ENCODE measurements around the gene LRCOL1.

LRCOL1 gene

GRCh38 chr12:132554845-132555630 lies 55.3 kb downstream of the LRCOL1 start:
- Histone ChIP-seq H3K9me3 (ENCODE audit: control insufficient read depth, insufficient read depth, low read length) (no peaks in the 10 kb centered on the region), H3K27ac (ENCODE audit: low read depth, low read length) (no peak overlapping the region), H3K27me3 (ENCODE audit: control insufficient read depth, low read length) (no peaks in the 10 kb centered on the region), H3K9me2 (replicated peaks; ENCODE audit: control insufficient read depth, low read length) (no peaks in the 10 kb centered on the region), H3K36me3 (ENCODE audit: control insufficient read depth, low read length) (no peaks in the 10 kb centered on the region), H3K4me2 (ENCODE audit: low read length) (no peak overlapping the region), H3K79me2 (ENCODE audit: control insufficient read depth, low read length) (peaks cover under 1% of the 10 kb centered on the region), H3F3A (ENCODE audit: control insufficient read depth, insufficient read depth) (peaks cover 7% of the 10 kb centered on the region), H3K4me1 (ENCODE audit: control insufficient read depth, low read length) (peaks cover 15% of the 10 kb centered on the region), H4K20me1 (ENCODE audit: control insufficient read depth, insufficient read depth, low read depth, low read length) (no peaks in the 10 kb centered on the region), H3K4me3 (ENCODE audit: low read length) (no peak overlapping the region)
- TF ChIP-seq CTCF (IDR thresholded peaks at IDR 0.05; ENCODE audit: low read depth, low read length, poor library complexity, severe bottlenecking): peak; percentile 61
- no peak for TF ChIP-seq EZH2phosphoT487 (IDR thresholded peaks at IDR 0.05; ENCODE audit: borderline replicate concordance, low read length)

Data from DOHH2 (cell line).